DMS153 treated with DMSO at 0.1 percent for 48 hours (cell line): ENCODE data around the gene ACTL8.
"Not testable (repeated sequence)": the region's sequence is repeated elsewhere in the genome, so short reads cannot be mapped to it uniquely, and the experiment has no call there.

Experiments
- DNase-seq: peaks from one replicate; lab custom pipeline; 2025; ENCODE audit not compliant: unreplicated experiment; lab: John Stamatoyannopoulos, UW

The ACTL8 gene

GRCh38 chr1:17735348-17735747 is 19.8 kb upstream of the ACTL8 start:
- no peak for DNase-seq

DNA sequence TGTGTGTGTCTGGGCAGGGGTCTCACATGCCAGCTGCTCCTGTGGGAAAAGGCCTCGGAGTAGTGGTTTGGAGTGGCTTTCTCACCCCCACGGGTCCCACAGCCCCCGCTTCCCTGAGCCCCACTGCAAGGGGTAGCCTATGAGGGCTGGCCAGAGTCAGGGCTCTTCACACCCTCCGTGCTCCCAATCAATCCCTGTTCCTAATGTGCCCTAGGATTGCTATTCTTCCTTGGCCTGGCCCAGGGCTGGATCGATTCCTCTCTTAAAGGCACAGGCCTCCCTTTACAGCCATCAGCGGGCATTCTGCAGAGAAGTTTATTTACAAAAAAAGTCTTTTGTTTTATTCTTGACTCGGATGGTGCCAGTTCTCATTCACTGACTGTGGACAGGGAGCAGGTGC is 19.3 kb upstream of the ACTL8 start:
- DNase-seq: no peak

DNA sequence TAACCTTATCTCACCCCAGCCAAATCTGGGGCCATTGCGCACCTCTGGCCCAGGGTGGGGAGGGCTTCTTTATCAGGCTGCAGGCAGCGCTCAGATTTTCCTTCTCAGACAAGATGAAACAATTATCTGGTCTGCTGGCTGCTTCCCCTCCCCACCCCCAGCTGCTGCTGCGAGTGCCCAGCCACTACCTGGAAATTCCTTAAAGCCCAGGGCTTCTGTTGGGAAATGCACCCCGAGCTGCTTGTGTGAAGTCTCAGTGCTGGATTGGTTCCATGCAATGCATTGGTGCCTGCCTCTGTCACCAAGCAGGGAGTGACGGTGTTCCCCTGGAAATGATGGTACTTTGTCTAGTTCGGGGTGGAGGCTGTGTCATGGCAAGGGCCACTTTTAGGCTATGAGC is 18.5 kb upstream of the ACTL8 start:
- DNase-seq: no peak

- DNase-seq: no peak
Measured at GRCh38 chr1:17739050-17739449, 16.1 kb upstream of the ACTL8 start.

GRCh38 chr1:17741052-17741451 is 14.1 kb upstream of the ACTL8 start:
- DNase-seq: no peak

- DNase-seq: no peak
Measured at GRCh38 chr1:17742583-17742982, 12.6 kb upstream of the ACTL8 start.

GRCh38 chr1:17743008-17743647 is 12.0 kb upstream of the ACTL8 start:
- no peak for DNase-seq

DNA sequence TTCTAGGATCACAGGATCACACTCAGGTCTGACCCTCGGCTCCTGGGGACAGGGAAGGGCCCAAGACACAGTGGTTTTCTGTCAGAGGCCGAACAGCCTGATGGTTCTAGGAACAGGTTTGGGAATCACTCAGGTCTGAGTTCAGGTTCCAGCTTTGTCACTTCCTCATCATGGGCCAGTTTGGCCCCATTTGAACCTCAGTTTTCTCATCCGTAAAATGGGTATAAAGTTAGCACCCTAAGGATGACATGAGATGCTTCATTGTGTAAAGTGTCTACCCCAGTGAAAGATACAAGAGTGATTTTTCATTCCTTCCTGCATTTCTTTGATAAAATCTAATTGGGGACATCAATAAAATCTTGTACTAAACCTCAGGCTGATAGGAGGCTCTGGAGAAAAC is 11.2 kb upstream of the ACTL8 start:
- DNase-seq: no peak

DNA sequence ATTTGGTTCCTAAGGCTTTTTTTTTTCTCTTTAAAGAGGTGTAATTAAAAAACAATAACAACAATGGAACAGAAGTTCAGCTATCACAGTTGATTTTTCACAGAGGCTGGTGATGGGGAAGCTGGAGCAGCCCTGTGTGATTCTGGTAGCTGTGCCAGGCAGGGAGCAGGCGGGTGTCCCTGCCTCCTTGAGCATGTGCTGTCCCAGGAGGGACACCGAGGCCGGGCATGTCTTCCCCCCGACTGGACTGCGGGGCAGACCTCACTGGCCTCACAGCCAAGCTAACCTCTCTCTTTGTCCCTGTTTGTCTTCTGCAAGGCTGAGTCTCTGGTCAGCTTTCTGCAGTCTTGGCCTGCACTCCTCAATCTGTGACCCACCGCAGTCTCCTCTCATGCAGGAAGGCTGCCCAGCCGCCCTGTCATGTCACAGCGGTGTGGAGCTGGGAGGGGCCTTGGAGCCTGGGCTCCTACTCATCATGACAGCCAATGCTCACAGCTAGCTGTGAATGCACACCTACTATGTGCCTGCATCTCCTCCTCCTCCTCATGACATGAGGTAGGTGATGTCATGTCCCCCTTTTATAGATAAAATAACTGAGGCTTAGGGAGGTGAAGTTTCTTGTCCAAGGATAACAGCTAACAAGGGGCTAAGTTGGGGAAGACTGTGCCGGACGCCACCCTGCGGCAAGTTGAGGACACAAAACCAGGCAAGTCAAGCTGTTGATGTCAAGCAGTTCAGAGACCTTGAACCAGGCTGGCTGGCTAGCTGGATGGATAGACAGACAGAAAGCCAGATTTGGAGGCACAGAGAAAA is 10.3 kb upstream of the ACTL8 start:
- DNase-seq: no peak

GRCh38 chr1:17745479-17745955 is 9.6 kb upstream of the ACTL8 start:
- DNase-seq: no peak

DNA sequence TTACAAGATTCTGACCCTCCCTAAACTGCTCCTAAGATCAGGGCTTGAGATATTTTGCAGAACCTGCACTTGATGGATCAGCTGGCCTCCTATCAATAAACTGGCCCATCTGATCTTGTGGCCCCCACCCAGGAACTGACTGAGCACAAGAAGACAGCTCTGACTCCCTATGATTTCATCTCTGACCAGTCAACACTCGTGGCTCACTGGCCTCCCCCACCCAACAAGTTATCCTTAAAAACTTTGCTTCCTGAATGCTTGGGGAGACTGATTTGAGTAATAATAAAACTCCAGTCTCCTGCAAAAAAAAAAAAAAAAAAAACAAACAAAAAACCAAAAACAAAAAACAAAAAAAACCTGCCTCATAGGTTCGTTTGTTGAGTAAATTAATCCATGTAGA is 8.9 kb upstream of the ACTL8 start:
- DNase-seq: not testable (repeated sequence)

DNA sequence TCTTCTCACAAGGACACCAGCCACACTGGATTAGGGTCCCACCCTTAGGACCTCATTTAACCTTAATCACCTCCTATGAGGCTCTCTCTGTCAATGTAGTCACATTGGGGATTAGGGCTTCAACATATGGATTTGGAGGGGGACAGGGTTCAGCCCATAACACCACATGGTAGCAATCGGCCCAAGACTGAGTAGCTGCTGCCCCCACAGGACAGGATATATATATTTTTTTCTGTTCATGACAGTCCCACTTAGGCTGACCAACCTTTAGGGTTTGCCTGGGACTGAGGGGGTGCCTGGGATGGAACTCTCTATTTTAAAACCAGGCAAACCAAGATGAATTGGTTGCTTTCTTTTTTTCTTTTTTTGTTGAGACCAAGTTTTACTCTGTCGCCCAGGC is 8.2 kb upstream of the ACTL8 start:
- no peak for DNase-seq

- DNase-seq: no peak
Measured at GRCh38 chr1:17750333-17750732, 4.8 kb upstream of the ACTL8 start.

- DNase-seq: no peak
Measured at GRCh38 chr1:17752356-17752755, 2.8 kb upstream of the ACTL8 start.

- DNase-seq: no peak
Measured at GRCh38 chr1:17757426-17757825, 2.3 kb downstream of the ACTL8 start.

DNA sequence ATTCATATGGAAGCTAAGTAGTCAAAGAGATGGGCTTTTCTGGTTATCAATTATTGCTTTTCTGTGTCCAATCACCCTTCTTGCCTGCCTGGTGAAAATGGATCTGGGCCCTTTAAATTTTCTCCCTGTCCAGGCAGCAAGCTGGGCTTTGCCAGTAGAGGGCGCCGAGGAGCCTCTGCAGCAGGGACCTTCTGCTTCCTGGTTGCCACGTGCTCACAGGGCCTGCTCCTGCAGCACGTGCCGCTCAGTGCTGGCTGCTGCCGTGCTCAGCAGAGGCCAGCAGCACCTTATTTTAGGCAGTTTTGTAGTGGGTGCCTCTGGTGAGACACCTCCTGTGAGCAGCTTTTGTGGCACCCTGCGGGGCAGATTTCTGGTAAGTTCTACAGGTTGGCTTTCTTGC is 4.0 kb downstream of the ACTL8 start:
- no peak for DNase-seq

DNA sequence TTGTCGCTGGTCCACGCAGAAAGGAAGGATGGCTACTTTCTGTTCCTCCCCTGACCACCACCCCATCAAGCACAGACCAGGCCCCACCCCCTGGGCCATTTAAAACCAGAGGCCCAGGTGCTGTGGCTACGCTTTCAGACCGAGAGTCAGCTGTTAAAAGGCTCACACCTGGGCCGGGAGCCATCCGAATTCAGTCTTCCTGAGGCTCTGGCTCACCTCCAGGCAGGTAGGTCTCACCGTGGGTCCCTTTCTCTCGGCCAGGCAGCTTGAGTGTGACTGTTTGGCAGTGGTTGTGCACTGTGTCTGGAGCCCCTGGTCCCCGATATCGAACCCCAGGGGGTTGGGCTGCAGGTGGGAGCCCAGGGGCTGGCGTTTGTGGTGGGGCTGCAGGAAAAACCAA is 7.2 kb downstream of the ACTL8 start:
- no peak for DNase-seq

DNA sequence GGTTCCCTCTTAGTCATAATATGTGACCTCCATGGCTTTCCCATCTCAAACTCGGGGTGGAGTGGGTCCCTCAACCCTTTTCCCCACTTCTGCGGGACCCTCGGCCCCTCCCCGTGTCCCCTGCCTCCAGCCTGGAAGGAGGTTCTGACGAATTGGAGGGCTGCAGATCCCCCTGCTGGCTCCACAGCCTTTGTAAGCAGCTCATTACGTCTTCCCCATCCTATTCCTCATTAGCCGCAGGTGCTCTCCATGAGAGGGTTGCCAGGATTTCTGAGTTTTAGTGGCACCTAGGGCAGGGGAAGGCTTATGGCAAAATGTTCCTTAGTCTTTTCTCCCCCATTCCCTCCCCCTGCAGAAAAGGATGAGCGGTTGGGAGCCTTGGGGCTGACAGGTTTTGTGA is 8.3 kb downstream of the ACTL8 start:
- DNase-seq: no peak

GRCh38 chr1:17763995-17764394 is 8.9 kb downstream of the ACTL8 start:
- no peak for DNase-seq

DNA sequence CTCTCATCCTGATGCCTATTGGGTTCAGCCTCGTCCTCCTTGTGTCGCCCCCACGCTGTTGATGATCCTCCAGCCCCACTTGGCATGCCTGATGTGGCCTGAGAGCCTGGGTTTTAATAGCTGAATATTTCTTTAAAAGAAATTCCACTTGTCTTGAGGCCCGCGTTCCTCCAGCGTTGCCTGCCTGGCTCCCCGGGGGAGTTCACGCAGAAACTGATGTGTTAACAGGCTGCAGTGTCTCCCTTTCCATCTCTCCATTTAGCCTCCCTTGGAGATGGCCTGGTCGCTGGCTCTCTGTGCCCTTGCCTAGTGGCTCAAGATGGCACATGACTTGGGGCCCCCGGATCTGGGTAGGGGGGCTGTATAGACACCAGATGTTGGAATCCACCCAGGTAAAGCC is 9.5 kb downstream of the ACTL8 start:
- no peak for DNase-seq

DNA sequence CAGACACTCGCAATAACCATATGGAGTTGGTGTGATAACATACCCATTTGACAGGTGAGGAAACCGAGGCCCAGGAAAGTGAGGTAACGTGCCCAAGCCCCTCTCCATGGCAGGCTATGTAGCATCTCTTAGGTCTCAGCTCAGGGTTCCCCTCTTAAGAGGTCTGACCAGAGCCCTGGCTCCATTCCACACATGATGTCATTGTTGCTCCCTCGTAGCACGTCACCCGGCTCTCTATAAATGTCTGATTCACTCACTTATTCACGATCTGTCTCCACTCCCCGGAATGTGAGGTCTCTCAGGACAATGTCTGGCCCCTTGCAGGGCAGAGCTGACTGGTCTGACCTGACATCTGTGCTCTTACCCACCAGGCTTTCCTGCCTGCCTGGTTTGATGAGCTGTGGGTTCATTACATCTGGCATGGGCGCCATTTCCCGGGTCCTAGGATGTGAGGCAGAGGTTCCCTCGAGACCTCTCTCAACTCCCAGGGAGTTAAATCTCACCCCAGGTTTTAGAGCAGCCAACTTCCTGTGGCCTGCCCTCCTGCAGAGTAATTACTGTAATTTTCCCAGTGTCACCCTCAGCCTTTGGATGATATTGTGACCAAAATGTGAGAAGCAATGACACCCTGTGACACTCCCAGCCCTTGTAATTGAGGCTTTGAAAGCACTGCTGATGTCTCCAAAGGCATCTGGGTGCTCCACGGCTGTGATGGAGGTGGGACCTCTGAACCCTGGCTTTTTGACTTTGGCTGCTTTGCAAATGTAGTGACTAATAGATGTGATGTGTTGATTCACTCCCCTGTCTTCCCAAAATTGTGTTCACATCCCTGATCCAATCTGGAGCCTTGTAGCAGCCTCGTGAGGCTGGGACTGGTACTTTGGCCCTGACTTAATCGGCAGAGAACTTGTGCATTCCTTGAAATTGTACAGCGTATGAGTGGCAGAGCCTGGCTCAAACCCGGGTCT is 10.6 kb downstream of the ACTL8 start:
- DNase-seq: no peak
